H9 (cell line): ENCODE measurements around the gene CYB5A. TPM values are rescaled to one million over a fixed set of nuclear protein-coding genes. Genes with fewer than 3 reads are reported as not detected.

Experiments
- DNase-seq: peaks from one replicate; pipeline ENCODE4 v3.0.0-alpha.2; 2017
- H2AFZ ChIP-seq: one replicate; pipeline ENCODE4 v1.6.1; 2013; ENCODE audit warnings: mild to moderate bottlenecking, low read length, control low read depth, moderate library complexity
- H2AK5ac ChIP-seq: 2 replicates; pipeline ENCODE4 v1.6.1; 2013; ENCODE audit warnings: low read length, control low read depth, mixed read lengths; ENCODE audit not compliant: insufficient read length
- H2BK120ac ChIP-seq: one replicate; pipeline ENCODE4 v1.6.1; 2013; ENCODE audit warnings: low read depth, mild to moderate bottlenecking, low read length, control low read depth, inconsistent platforms; ENCODE audit not compliant: poor library complexity, severe bottlenecking
- H2BK12ac ChIP-seq: 2 replicates; pipeline ENCODE4 v1.6.1; 2013; ENCODE audit warnings: low read length, control low read depth, mixed read lengths, low read depth; ENCODE audit not compliant: insufficient read length
- H2BK15ac ChIP-seq: 2 replicates; pipeline ENCODE4 v1.6.1; 2013; ENCODE audit warnings: low read depth, low read length, control low read depth
- H2BK20ac ChIP-seq: one replicate; pipeline ENCODE4 v1.6.1; 2013; ENCODE audit warnings: low read depth, mild to moderate bottlenecking, low read length, control low read depth, inconsistent platforms; ENCODE audit not compliant: poor library complexity, severe bottlenecking
- H2BK5ac ChIP-seq: 2 replicates; pipeline ENCODE4 v1.6.1; 2013; ENCODE audit warnings: low read length, control low read depth, mixed read lengths; ENCODE audit not compliant: insufficient read length
- H3K14ac ChIP-seq: 2 replicates; pipeline ENCODE4 v1.6.1; 2013; ENCODE audit warnings: low read length, control low read depth; ENCODE audit not compliant: insufficient read depth
- H3K18ac ChIP-seq: 2 replicates; pipeline ENCODE4 v1.6.1; 2013; ENCODE audit warnings: low read depth, mild to moderate bottlenecking, mixed read lengths, low read length, control low read depth; ENCODE audit not compliant: insufficient read length
- H3K23ac ChIP-seq: 2 replicates; pipeline ENCODE4 v1.6.1; 2013; ENCODE audit warnings: low read length, control low read depth, mixed read lengths, low read depth; ENCODE audit not compliant: insufficient read length
- H3K23me2 ChIP-seq: 2 replicates; pipeline ENCODE4 v1.6.1; 2013; ENCODE audit warnings: low read depth, mild to moderate bottlenecking, mixed read lengths, low read length, control low read depth; ENCODE audit not compliant: insufficient read length, poor library complexity, severe bottlenecking
- H3K27ac ChIP-seq: 2 replicates; pipeline ENCODE4 v1.5.1; 2013; ENCODE audit warnings: low read length, control low read depth, mixed read lengths, low read depth; ENCODE audit not compliant: insufficient read length
- H3K27me3 ChIP-seq: 2 replicates; pipeline ENCODE4 v1.6.1; 2013; ENCODE audit warnings: low read length, control low read depth, inconsistent platforms; ENCODE audit not compliant: insufficient read depth
- H3K4ac ChIP-seq: 2 replicates; pipeline ENCODE4 v1.6.1; 2013; ENCODE audit warnings: low read depth, mild to moderate bottlenecking, control low read depth, inconsistent platforms, low read length, moderate library complexity
- H3K4me1 ChIP-seq: 2 replicates; pipeline ENCODE4 v1.6.1; 2013; ENCODE audit warnings: low read length, control low read depth, inconsistent platforms; ENCODE audit not compliant: insufficient read depth
- H3K4me2 ChIP-seq: 2 replicates; pipeline ENCODE4 v1.6.1; 2013; ENCODE audit warnings: low read length, control low read depth, mixed read lengths; ENCODE audit not compliant: insufficient read length, insufficient read depth
- H3K56ac ChIP-seq: 2 replicates; pipeline ENCODE4 v1.6.1; 2013; ENCODE audit warnings: low read depth, mild to moderate bottlenecking, mixed read lengths, low read length, control low read depth; ENCODE audit not compliant: insufficient read length
- H3K79me1 ChIP-seq: 2 replicates; pipeline ENCODE4 v1.6.1; 2013; ENCODE audit warnings: low read depth, mild to moderate bottlenecking, moderate library complexity, low read length, control low read depth, inconsistent platforms; ENCODE audit not compliant: insufficient read depth, poor library complexity, severe bottlenecking
- H3K79me2 ChIP-seq: 2 replicates; pipeline ENCODE4 v1.6.1; 2013; ENCODE audit warnings: low read length, control low read depth, inconsistent platforms; ENCODE audit not compliant: insufficient read depth
- H3K9ac ChIP-seq: 2 replicates; pipeline ENCODE4 v1.6.1; 2013; ENCODE audit warnings: low read length, control low read depth, mixed read lengths; ENCODE audit not compliant: insufficient read length; ENCODE audit errors: extremely low read depth
- H3K9me3 ChIP-seq: one replicate; pipeline ENCODE4 v1.6.1; 2013; ENCODE audit warnings: low read depth, low read length, inconsistent platforms; ENCODE audit not compliant: control insufficient read depth
- H3T11ph ChIP-seq: one replicate; pipeline ENCODE4 v1.6.1; 2013; ENCODE audit warnings: mild to moderate bottlenecking, low read length, control low read depth, inconsistent platforms
- H4K20me1 ChIP-seq: one replicate; pipeline ENCODE4 v1.6.1; 2013; ENCODE audit not compliant: control insufficient read depth, insufficient read length, insufficient read depth
- H4K5ac ChIP-seq: 2 replicates; pipeline ENCODE4 v1.6.1; 2013; ENCODE audit warnings: low read depth, mild to moderate bottlenecking, mixed read lengths, low read length, control low read depth; ENCODE audit not compliant: insufficient read length
- H4K8ac ChIP-seq: replicated peaks from 2 replicates; pipeline ENCODE4 v1.6.1; 2013; ENCODE audit warnings: low read length, control low read depth, mixed read lengths, low read depth; ENCODE audit not compliant: insufficient read length
- H4K91ac ChIP-seq: 2 replicates; pipeline ENCODE4 v1.6.1; 2013; ENCODE audit warnings: low read depth, mild to moderate bottlenecking, moderate library complexity, mixed read lengths, low read length, control low read depth; ENCODE audit not compliant: insufficient read length
- H3K27ac Mint-ChIP-seq, 3 experiments: 2 replicates in 2 of 3; 3 replicates in 1 of 3; pipeline ENCODE4 v1.8.0; 2020 to 2021; ENCODE audit warnings: mixed read lengths in 3 of 3, mild to moderate bottlenecking in 1 of 3, moderate library complexity in 1 of 3
- H3K27me3 Mint-ChIP-seq: 2 replicates; pipeline ENCODE4 v1.8.0; 2021; ENCODE audit warnings: low read depth, mild to moderate bottlenecking, moderate library complexity, mixed read lengths
- H3K36me3 Mint-ChIP-seq, 3 experiments: 2 replicates in 2 of 3; 3 replicates in 1 of 3; pipeline ENCODE4 v1.8.0; 2020 to 2021; ENCODE audit warnings: low read depth in 3 of 3, mixed read lengths in 3 of 3; ENCODE audit not compliant: insufficient read depth in 1 of 3
- H3K4me1 Mint-ChIP-seq, 2 experiments: 2 replicates each; pipeline ENCODE4 v1.8.0; 2020; ENCODE audit warnings: mixed read lengths in 2 of 2
- H3K4me3 Mint-ChIP-seq, 2 experiments: 2 replicates in 1 of 2; 3 replicates in 1 of 2; pipeline ENCODE4 v1.8.0; 2020 to 2021; ENCODE audit warnings: mild to moderate bottlenecking in 2 of 2, mixed read lengths in 2 of 2, moderate library complexity in 1 of 2
- H3K9me3 Mint-ChIP-seq, 2 experiments: 2 replicates in 1 of 2; 3 replicates in 1 of 2; pipeline ENCODE4 v1.8.0; 2020; ENCODE audit warnings: mild to moderate bottlenecking in 2 of 2, mixed read lengths in 2 of 2, moderate library complexity in 1 of 2
- WGBS: extraction: QIAGEN DNeasy Blood & Tissue Kit; methylation state at CpG from one replicate; pipeline ENCODE4 v1.1.7; 2013; ENCODE audit warnings: missing lambda C conversion rate, low lambda C conversion rate, mixed read lengths; ENCODE audit not compliant: insufficient read length; ENCODE audit errors: extremely low coverage; 5-methylcytosine and 5-hydroxymethylcytosine counted together
- total RNA-seq: library from RNA; stranded (reverse); gene quantifications from 2 replicates; pipeline ENCODE4 v1.2.1, GENCODE V29; 2021
- TF ChIP-seq, protein P1 (sequence below): fragments of 200-600 bp; sonication (generic); conservative IDR thresholded peaks from 3 replicates; pipeline ENCODE4 v1.8.0; 2021; ENCODE audit warnings: antibody characterized with exemption, mild to moderate bottlenecking

CYB5A gene
- total RNA-seq, 1 experiment from 2014 or later, result 93.2 TPM

DNA sequence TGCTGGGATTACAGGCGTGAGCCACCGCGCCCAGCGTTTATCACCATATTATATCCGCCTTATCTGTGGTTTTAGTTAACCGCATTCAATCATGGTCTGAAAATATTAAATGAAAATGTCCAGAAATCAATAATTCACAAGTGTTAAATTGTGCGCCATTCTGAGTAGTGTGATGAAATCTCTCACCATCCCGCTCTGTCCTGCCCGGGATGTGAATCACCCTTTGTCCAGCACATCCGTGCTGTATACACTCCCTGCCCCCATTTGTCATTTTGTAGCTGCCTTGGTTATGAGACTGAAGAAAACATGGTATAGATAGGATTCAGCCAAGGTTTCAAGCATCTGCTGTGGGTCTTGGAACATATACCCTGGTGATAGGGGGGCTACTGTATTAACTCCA, 72.7 kb downstream of the CYB5A start:
- no peak overlapping the region for H3K4me2 ChIP-seq
- no peaks in the 10 kb centered on the region for H3K9me3 ChIP-seq

More for the DNA sequence above, 72.7 kb downstream of the CYB5A start:
- Histone ChIP-seq H3K4me1 (no peaks in the 10 kb centered on the region), H3K4ac (no peak overlapping the region), H3K79me1 (no peaks in the 10 kb centered on the region), H2AFZ (no peak overlapping the region), H3K27ac (no peak overlapping the region), H3K14ac (no peak overlapping the region), H3K18ac (no peak overlapping the region), H2BK120ac (no peak overlapping the region), H4K91ac (no peak overlapping the region), H2BK15ac (no peak overlapping the region), H3K27me3 (no peaks in the 10 kb centered on the region), H4K20me1 (no peaks in the 10 kb centered on the region), H3T11ph (no peak overlapping the region), H4K8ac (no peak overlapping the region), H3K56ac (no peak overlapping the region), H3K79me2 (no peaks in the 10 kb centered on the region), H2BK5ac (no peak overlapping the region), H4K5ac (no peak overlapping the region), H3K23me2 (no peaks in the 10 kb centered on the region), H2BK12ac (no peak overlapping the region), H2AK5ac (no peak overlapping the region), H3K9ac (no peak overlapping the region), H3K23ac (no peak overlapping the region), H2BK20ac (no peak overlapping the region)
- Mint-ChIP-seq H3K36me3 (no peaks in the 10 kb centered on the region), H3K4me1 (no peaks in the 10 kb centered on the region), H3K27me3 (no peaks in the 10 kb centered on the region; the same call in none of the 2 replicates), H3K27ac (no peak overlapping the region), H3K4me3 (no peak overlapping the region), H3K9me3 (0 out of 5 replicates have a peak, but pooled peaks cover 0 to 4% of the 10 kb centered on the region in 2 experiments)
- TF ChIP-seq, protein P1, sequence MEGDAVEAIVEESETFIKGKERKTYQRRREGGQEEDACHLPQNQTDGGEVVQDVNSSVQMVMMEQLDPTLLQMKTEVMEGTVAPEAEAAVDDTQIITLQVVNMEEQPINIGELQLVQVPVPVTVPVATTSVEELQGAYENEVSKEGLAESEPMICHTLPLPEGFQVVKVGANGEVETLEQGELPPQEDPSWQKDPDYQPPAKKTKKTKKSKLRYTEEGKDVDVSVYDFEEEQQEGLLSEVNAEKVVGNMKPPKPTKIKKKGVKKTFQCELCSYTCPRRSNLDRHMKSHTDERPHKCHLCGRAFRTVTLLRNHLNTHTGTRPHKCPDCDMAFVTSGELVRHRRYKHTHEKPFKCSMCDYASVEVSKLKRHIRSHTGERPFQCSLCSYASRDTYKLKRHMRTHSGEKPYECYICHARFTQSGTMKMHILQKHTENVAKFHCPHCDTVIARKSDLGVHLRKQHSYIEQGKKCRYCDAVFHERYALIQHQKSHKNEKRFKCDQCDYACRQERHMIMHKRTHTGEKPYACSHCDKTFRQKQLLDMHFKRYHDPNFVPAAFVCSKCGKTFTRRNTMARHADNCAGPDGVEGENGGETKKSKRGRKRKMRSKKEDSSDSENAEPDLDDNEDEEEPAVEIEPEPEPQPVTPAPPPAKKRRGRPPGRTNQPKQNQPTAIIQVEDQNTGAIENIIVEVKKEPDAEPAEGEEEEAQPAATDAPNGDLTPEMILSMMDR, result no peak
- no peak for DNase-seq
- no CpG with 5 or more reads among the region's 10 CpGs for WGBS
